NOMO-1 treated with dmso at 0.1 percent for 144 hours (cell line): ENCODE data around the gene RETN.

ENCODE experiments used
- DNase-seq: peaks from one replicate; lab custom pipeline; 2025; ENCODE audit not compliant: unreplicated experiment; lab: John Stamatoyannopoulos, UW

Gene RETN

GRCh38 chr19:7668842-7669241, at the start of gene RETN:
RETN (plus strand) TSS chr19:7669049; CDS start chr19:7669327, 278 bp downstream.
- no peak for DNase-seq

GRCh38 chr19:7619671-7620441, 49.0 kb upstream of the RETN start:
- no peak for DNase-seq

GRCh38 chr19:7620442-7621412, 48.1 kb upstream of the RETN start:
- no peak for DNase-seq

GRCh38 chr19:7622933-7623685, 45.7 kb upstream of the RETN start:
- DNase-seq, result no peak

GRCh38 chr19:7623725-7624603, 44.9 kb upstream of the RETN start:
- DNase-seq, result no peak

- DNase-seq, result no peak
These were observed 44.0 kb upstream of the RETN start for GRCh38 chr19:7624810-7625209.

GRCh38 chr19:7625763-7626372, 43.0 kb upstream of the RETN start:
- no peak for DNase-seq

- no peak for DNase-seq
These were observed 41.7 kb upstream of the RETN start for GRCh38 chr19:7627166-7627565.

- no peak for DNase-seq
These were observed 40.1 kb upstream of the RETN start for GRCh38 chr19:7628589-7629311.

- peak; percentile 96 for DNase-seq
These were observed 39.3 kb upstream of the RETN start, which contains the start of the genes PET100 and XAB2 for GRCh38 chr19:7629347-7630054. PET100 (plus strand) TSS chr19:7629793; CDS start chr19:7629834, 41 bp downstream. XAB2 (minus strand) TSS chr19:7629545; CDS start chr19:7629527, 18 bp downstream.

- no peak for DNase-seq
These were observed 37.3 kb upstream of the RETN start for GRCh38 chr19:7631577-7631976.

GRCh38 chr19:7632340-7633203, 36.3 kb upstream of the RETN start:
- DNase-seq, result no peak

- no peak for DNase-seq
These were observed 35.2 kb upstream of the RETN start, which contains the start of gene PCP2 for GRCh38 chr19:7633698-7634097. PCP2 (minus strand) TSS chr19:7633719; CDS start chr19:7633457, 262 bp downstream.

GRCh38 chr19:7635670-7636069, 33.2 kb upstream of the RETN start:
- no peak for DNase-seq

GRCh38 chr19:7636317-7636690, 32.5 kb upstream of the RETN start:
- no peak for DNase-seq

GRCh38 chr19:7636691-7637373, 32.0 kb upstream of the RETN start, which contains the start of gene STXBP2:
STXBP2 (plus strand) TSS chr19:7637110; CDS start chr19:7637150, 40 bp downstream.
- peak; percentile 67 for DNase-seq
